K562 (cell line): ENCODE data around the gene ZNF213. TPM values are rescaled to one million over a fixed set of nuclear protein-coding genes. Genes with fewer than 3 reads are reported as not detected.

Experiments used
- CBFA2T2 ChIP-seq: fragments of 450-650 bp; conservative IDR thresholded peaks from 2 replicates; pipeline ENCODE4 v1.6.1; 2017; ENCODE audit warnings: mild to moderate bottlenecking
- CREM ChIP-seq: IDR thresholded peaks from 2 replicates; pipeline ENCODE4 v1.6.1; 2014; ENCODE audit warnings: antibody characterized with exemption, low read depth
- CTBP1 ChIP-seq: fragments of 450-650 bp; IDR thresholded peaks from 2 replicates; pipeline ENCODE4 v1.6.1; 2016; ENCODE audit warnings: borderline replicate concordance
- FOXJ3 ChIP-seq: sonication (generic); formaldehyde crosslinking; IDR thresholded peaks from 2 replicates; pipeline ENCODE4 v1.4.0; 2020; ENCODE audit warnings: mild to moderate bottlenecking, missing genetic modification reagents
- KDM5B ChIP-seq: fragments of 200-600 bp; sonication (generic); IDR thresholded peaks from 2 replicates; pipeline ENCODE4 v1.6.1; 2012; ENCODE audit warnings: low read depth, mild to moderate bottlenecking, moderate library complexity, low read length, control low read depth, inconsistent platforms; ENCODE audit not compliant: insufficient replicate concordance
- KLF1 ChIP-seq: fragments of 450-650 bp; IDR thresholded peaks from 2 replicates; pipeline ENCODE4 v1.6.1; 2016; ENCODE audit warnings: missing genetic modification characterization, missing compliant biosample characterization
- MCM3 ChIP-seq: fragments of 450-650 bp; IDR thresholded peaks from 2 replicates; pipeline ENCODE4 v1.6.1; 2016
- RBM14 ChIP-seq: fragments of 200-400 bp; formaldehyde crosslinking; IDR thresholded peaks from 2 replicates; pipeline ENCODE4 v1.6.1; 2018; ENCODE audit warnings: low read depth, mild to moderate bottlenecking, low read length, moderate library complexity, borderline replicate concordance; ENCODE audit not compliant: insufficient read depth
- ZBTB17 ChIP-seq: fragments of 450-650 bp; formaldehyde crosslinking; IDR thresholded peaks from 2 replicates; pipeline ENCODE4 v1.4.0; 2020; ENCODE audit warnings: mild to moderate bottlenecking
- ZNF324 ChIP-seq: fragments of 250-450 bp; sonication (Bioruptor Pico); IDR thresholded peaks from 2 replicates; pipeline ENCODE4 v1.4.0; 2020; ENCODE audit warnings: mild to moderate bottlenecking
- ZNF561 ChIP-seq: fragments of 450-650 bp; formaldehyde crosslinking; conservative IDR thresholded peaks from 2 replicates; pipeline ENCODE4 v1.4.0; 2020; ENCODE audit warnings: mild to moderate bottlenecking, moderate library complexity
- polyA plus RNA-seq, 8 experiments: library from polyadenylated mRNA; depleted of rRNA in 4 of 8; stranded (reverse) in 5 of 8; unstranded in 3 of 8; fragments of >200 nt; fragmentation: Nextera tagmentation in 2 of 8; fragmentation: Illumina TruSeq in 1 of 8; extraction: Ambion mirVana in 2 of 8; extraction: Trizol in 1 of 8; gene quantifications; 2 replicates each; pipeline versions ENCODE4 v1.2.1 to v1.2.3, GENCODE V29; 2011 to 2014; ENCODE audit warnings: inconsistent platforms in 1 of 8, missing spikeins in 1 of 8
- total RNA-seq, 7 experiments: library from RNA; depleted of rRNA in 6 of 7; stranded (reverse); fragments of >200 nt in 6 of 7; fragmentation: Illumina TruSeq in 2 of 7; extraction: Trizol in 2 of 7; gene quantifications; 2 replicates each; pipeline versions ENCODE4 v1.2.1 to v1.2.3, GENCODE V29; 2011 to 2021; ENCODE audit warnings: low replicate concordance in 1 of 7
- TF ChIP-seq, protein P1 (sequence below): fragments of 450-650 bp; IDR thresholded peaks from 2 replicates; pipeline ENCODE4 v1.6.1; 2018; ENCODE audit not compliant: partially characterized antibody
- TF ChIP-seq, protein P2 (sequence below): fragments of 450-650 bp; formaldehyde crosslinking; IDR thresholded peaks from 2 replicates; pipeline ENCODE4 v1.4.0; 2020; ENCODE audit warnings: mild to moderate bottlenecking, moderate library complexity
- TF ChIP-seq, protein P3 (sequence below): fragments of 450-650 bp; IDR thresholded peaks from 2 replicates; pipeline ENCODE4 v1.7.1; 2018; ENCODE audit warnings: mild to moderate bottlenecking, low read depth; ENCODE audit not compliant: partially characterized antibody
- TF ChIP-seq, protein P4 (sequence below): fragments of 200-800 bp; sonication (Bioruptor generic); IDR thresholded peaks from 2 replicates; pipeline ENCODE4 v1.6.1; 2017; ENCODE audit warnings: missing genetic modification characterization, missing compliant biosample characterization
- TF ChIP-seq, protein P5 (sequence below): sonication (generic); formaldehyde crosslinking; IDR thresholded peaks from 2 replicates; pipeline ENCODE4 v1.8.0; 2022; ENCODE audit warnings: mild to moderate bottlenecking, missing genetic modification reagents, borderline replicate concordance

Gene ZNF213
- total and polyA plus RNA-seq, 9 of the 15 experiments (the other 6 are each of a cell fraction or from before 2014, with no cell fraction given) = 0.49 to 10.0 (median 1.8) TPM

DNA sequence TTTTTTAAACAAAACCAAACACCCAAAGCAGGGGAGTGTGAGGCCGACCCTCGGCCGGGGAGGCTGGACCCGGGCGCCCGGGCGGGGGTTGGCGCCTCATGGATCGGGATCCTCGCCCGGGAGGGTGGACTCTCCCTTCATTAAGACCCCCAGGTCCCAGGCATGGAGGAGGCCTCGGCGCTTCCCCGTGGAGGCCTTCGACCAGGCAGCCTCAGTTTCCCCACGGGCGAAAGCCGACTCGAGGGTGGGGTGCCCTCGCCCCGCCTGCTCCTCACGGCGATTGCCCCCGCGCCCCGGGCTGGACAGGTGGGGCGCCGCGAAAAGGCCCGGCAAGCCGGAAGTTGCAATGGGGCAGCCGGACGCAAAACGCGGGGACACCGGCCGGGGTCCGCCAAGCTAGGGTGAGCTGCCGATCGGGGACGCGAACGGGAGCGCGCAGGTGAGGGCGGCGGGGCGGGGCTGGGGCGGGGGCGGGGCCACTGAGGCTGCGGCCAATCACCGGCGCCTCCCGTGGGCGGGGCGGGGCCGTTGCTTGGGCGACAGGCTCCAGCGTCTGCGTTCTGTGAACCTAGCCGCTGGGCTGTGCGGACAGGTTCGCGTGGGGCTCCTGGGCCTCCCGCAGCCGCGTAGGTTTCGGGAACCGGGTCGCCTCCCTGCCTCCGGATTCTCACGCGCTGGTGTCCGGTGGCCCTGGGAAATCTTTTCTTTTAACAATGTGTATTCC is 28.5 kb upstream of the ZNF213 start (continued):
- TF ChIP-seq RBM14 (no peak), MCM3 (no peak), KLF1 (tag) (no peak), KDM5B (peak; percentile 70), ZNF561 (CRISPR knock-in tag) (0 out of 2 replicates have a peak, but pooled peaks have one; percentile 28), ZBTB17 (CRISPR knock-in tag) (peak; percentile 67; the same call in 1 of the 2 replicates), CREM (peak; percentile 63), CBFA2T2 (no peak), ZNF324 (peak; percentile 26; the same call in 1 of the 2 replicates), FOXJ3 (CRISPR knock-in tag) (no peak), CTBP1 (peak; percentile 76)
- TF ChIP-seq, protein P1, sequence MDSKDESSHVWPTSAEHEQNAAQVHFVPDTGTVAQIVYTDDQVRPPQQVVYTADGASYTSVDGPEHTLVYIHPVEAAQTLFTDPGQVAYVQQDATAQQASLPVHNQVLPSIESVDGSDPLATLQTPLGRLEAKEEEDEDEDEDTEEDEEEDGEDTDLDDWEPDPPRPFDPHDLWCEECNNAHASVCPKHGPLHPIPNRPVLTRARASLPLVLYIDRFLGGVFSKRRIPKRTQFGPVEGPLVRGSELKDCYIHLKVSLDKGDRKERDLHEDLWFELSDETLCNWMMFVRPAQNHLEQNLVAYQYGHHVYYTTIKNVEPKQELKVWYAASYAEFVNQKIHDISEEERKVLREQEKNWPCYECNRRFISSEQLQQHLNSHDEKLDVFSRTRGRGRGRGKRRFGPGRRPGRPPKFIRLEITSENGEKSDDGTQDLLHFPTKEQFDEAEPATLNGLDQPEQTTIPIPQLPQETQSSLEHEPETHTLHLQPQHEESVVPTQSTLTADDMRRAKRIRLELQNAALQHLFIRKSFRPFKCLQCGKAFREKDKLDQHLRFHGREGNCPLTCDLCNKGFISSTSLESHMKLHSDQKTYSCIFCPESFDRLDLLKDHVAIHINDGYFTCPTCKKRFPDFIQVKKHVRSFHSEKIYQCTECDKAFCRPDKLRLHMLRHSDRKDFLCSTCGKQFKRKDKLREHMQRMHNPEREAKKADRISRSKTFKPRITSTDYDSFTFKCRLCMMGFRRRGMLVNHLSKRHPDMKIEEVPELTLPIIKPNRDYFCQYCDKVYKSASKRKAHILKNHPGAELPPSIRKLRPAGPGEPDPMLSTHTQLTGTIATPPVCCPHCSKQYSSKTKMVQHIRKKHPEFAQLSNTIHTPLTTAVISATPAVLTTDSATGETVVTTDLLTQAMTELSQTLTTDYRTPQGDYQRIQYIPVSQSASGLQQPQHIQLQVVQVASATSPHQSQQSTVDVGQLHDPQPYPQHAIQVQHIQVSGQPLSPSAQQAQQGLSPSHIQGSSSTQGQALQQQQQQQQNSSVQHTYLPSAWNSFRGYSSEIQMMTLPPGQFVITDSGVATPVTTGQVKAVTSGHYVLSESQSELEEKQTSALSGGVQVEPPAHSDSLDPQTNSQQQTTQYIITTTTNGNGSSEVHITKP = peak; percentile 70
- TF ChIP-seq, protein P2, sequence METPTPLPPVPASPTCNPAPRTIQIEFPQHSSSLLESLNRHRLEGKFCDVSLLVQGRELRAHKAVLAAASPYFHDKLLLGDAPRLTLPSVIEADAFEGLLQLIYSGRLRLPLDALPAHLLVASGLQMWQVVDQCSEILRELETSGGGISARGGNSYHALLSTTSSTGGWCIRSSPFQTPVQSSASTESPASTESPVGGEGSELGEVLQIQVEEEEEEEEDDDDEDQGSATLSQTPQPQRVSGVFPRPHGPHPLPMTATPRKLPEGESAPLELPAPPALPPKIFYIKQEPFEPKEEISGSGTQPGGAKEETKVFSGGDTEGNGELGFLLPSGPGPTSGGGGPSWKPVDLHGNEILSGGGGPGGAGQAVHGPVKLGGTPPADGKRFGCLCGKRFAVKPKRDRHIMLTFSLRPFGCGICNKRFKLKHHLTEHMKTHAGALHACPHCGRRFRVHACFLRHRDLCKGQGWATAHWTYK (CRISPR knock-in tag) = peak; percentile 81; the same call in 1 of the 2 replicates
- TF ChIP-seq, protein P3, sequence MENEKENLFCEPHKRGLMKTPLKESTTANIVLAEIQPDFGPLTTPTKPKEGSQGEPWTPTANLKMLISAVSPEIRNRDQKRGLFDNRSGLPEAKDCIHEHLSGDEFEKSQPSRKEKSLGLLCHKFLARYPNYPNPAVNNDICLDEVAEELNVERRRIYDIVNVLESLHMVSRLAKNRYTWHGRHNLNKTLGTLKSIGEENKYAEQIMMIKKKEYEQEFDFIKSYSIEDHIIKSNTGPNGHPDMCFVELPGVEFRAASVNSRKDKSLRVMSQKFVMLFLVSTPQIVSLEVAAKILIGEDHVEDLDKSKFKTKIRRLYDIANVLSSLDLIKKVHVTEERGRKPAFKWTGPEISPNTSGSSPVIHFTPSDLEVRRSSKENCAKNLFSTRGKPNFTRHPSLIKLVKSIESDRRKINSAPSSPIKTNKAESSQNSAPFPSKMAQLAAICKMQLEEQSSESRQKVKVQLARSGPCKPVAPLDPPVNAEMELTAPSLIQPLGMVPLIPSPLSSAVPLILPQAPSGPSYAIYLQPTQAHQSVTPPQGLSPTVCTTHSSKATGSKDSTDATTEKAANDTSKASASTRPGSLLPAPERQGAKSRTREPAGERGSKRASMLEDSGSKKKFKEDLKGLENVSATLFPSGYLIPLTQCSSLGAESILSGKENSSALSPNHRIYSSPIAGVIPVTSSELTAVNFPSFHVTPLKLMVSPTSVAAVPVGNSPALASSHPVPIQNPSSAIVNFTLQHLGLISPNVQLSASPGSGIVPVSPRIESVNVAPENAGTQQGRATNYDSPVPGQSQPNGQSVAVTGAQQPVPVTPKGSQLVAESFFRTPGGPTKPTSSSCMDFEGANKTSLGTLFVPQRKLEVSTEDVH = peak; percentile 73
- TF ChIP-seq, protein P4, sequence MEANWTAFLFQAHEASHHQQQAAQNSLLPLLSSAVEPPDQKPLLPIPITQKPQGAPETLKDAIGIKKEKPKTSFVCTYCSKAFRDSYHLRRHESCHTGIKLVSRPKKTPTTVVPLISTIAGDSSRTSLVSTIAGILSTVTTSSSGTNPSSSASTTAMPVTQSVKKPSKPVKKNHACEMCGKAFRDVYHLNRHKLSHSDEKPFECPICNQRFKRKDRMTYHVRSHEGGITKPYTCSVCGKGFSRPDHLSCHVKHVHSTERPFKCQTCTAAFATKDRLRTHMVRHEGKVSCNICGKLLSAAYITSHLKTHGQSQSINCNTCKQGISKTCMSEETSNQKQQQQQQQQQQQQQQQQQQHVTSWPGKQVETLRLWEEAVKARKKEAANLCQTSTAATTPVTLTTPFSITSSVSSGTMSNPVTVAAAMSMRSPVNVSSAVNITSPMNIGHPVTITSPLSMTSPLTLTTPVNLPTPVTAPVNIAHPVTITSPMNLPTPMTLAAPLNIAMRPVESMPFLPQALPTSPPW (CRISPR knock-in tag) = peak; percentile 96
- TF ChIP-seq, protein P5, sequence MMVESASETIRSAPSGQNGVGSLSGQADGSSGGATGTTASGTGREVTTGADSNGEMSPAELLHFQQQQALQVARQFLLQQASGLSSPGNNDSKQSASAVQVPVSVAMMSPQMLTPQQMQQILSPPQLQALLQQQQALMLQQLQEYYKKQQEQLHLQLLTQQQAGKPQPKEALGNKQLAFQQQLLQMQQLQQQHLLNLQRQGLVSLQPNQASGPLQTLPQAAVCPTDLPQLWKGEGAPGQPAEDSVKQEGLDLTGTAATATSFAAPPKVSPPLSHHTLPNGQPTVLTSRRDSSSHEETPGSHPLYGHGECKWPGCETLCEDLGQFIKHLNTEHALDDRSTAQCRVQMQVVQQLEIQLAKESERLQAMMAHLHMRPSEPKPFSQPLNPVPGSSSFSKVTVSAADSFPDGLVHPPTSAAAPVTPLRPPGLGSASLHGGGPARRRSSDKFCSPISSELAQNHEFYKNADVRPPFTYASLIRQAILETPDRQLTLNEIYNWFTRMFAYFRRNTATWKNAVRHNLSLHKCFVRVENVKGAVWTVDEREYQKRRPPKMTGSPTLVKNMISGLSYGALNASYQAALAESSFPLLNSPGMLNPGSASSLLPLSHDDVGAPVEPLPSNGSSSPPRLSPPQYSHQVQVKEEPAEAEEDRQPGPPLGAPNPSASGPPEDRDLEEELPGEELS (CRISPR knock-in tag) = no peak
